HUES6 (cell line): ENCODE measurements around the gene INPP4A.
"Not testable (repeated sequence)": the region's sequence is repeated elsewhere in the genome, so short reads cannot be mapped to it uniquely, and the experiment has no call there.

ENCODE experiments used
- H3K27ac ChIP-seq: 2 replicates; pipeline ENCODE4 v1.7.0; 2013; ENCODE audit warnings: low read depth, mild to moderate bottlenecking, low read length, inconsistent platforms
- H3K27me3 ChIP-seq: 2 replicates; pipeline ENCODE4 v1.6.1; 2013; ENCODE audit warnings: low read length; ENCODE audit not compliant: control insufficient read depth, insufficient read depth
- H3K36me3 ChIP-seq: 2 replicates; pipeline ENCODE4 v1.6.1; 2013; ENCODE audit warnings: low read length; ENCODE audit not compliant: control insufficient read depth, insufficient read depth
- H3K4me1 ChIP-seq: 2 replicates; pipeline ENCODE4 v1.6.1; 2013; ENCODE audit warnings: low read length; ENCODE audit not compliant: control insufficient read depth, insufficient read depth
- H3K4me3 ChIP-seq: 2 replicates; pipeline ENCODE4 v1.5.1; 2013; ENCODE audit warnings: low read depth, low read length
- H3K9ac ChIP-seq: one replicate; pipeline ENCODE4 v1.6.1; 2013; ENCODE audit warnings: mild to moderate bottlenecking, low read length
- H3K9me3 ChIP-seq: 2 replicates; pipeline ENCODE4 v1.6.1; 2013; ENCODE audit warnings: low read depth, low read length; ENCODE audit not compliant: control insufficient read depth, insufficient read depth

Gene INPP4A

GRCh38 chr2:98444436-98445176 is at the start of gene INPP4A:
TSS of gene INPP4A (plus strand) at chr2:98444858. CDS start at chr2:98520049, 75,191 bp downstream.
- Histone ChIP-seq H3K27me3 (no peaks in the 10 kb centered on the region), H3K4me1 (peaks cover 30% of the 10 kb centered on the region), H3K9me3 (0 out of 2 replicates have a peak, but pooled peaks cover 3% of the 10 kb centered on the region), H3K36me3 (no peaks in the 10 kb centered on the region), H3K4me3 (peak within 1 kb of the TSS; percentile 73), H3K9ac (peak within 1 kb of the TSS; percentile 85), H3K27ac (no peak within 1 kb of the TSS; the same call in 1 of the 2 replicates)

DNA sequence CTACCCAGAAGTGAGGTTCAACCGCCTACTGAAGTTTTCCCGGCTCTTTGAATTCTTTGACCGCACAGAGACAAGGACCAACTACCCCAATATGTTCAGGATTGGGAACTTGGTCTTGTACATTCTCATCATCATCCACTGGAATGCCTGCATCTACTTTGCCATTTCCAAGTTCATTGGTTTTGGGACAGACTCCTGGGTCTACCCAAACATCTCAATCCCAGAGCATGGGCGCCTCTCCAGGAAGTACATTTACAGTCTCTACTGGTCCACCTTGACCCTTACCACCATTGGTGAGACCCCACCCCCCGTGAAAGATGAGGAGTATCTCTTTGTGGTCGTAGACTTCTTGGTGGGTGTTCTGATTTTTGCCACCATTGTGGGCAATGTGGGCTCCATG is 48.7 kb upstream of the INPP4A start:
- no peak overlapping the region for H3K27ac ChIP-seq
- peaks cover 5% of the 10 kb centered on the region; the same call in 1 of the 2 replicates for H3K4me1 ChIP-seq
- no peaks in the 10 kb centered on the region for H3K9me3 ChIP-seq
- H3K9ac ChIP-seq, result no peak overlapping the region
- H3K36me3 ChIP-seq, result no peaks in the 10 kb centered on the region
- 0 out of 2 replicates have a peak, but pooled peaks cover 3% of the 10 kb centered on the region for H3K27me3 ChIP-seq
- no peak overlapping the region for H3K4me3 ChIP-seq

GRCh38 chr2:98396745-98397355 is 47.8 kb upstream of the INPP4A start:
- H3K4me3 ChIP-seq, result no peak overlapping the region
- H3K36me3 ChIP-seq, result no peaks in the 10 kb centered on the region
- no peak overlapping the region for H3K9ac ChIP-seq
- peaks cover 5% of the 10 kb centered on the region; the same call in 1 of the 2 replicates for H3K4me1 ChIP-seq
- H3K27ac ChIP-seq, result no peak overlapping the region
- H3K27me3 ChIP-seq, result 0 out of 2 replicates have a peak, but pooled peaks cover 3% of the 10 kb centered on the region
- H3K9me3 ChIP-seq, result no peaks in the 10 kb centered on the region

GRCh38 chr2:98399140-98399539 is 45.5 kb upstream of the INPP4A start:
- Histone ChIP-seq H3K4me1 (peaks cover 5% of the 10 kb centered on the region; the same call in 1 of the 2 replicates), H3K36me3 (no peaks in the 10 kb centered on the region), H3K27ac (no peak overlapping the region), H3K27me3 (0 out of 2 replicates have a peak, but pooled peaks cover 3% of the 10 kb centered on the region), H3K9ac (no peak overlapping the region), H3K9me3 (no peaks in the 10 kb centered on the region), H3K4me3 (no peak overlapping the region)

DNA sequence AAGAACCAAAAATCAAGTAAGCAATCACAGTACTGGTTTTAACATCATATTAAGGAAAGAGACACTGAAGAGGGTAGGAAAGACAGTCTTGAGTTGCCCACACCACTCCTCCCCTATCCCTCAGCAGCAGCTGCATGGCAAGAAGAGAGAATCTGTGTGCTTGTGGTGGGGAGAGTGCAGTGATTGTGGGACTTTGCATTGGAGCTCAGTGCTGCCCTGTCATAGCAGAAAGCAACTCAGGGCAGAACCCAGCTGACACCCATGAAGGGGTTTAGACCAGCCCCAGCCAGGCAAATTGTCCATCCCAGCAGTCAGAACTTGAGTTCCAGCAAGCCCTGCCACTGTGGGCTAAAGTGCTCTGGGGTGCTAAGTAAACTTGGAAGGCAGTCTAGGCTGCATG is 40.8 kb upstream of the INPP4A start:
- H3K4me1 ChIP-seq, result peaks cover 3% of the 10 kb centered on the region; the same call in 1 of the 2 replicates
- H3K4me3 ChIP-seq, result no peak overlapping the region
- no peak overlapping the region for H3K9ac ChIP-seq
- no peaks in the 10 kb centered on the region for H3K36me3 ChIP-seq
- no peaks in the 10 kb centered on the region for H3K9me3 ChIP-seq
- H3K27me3 ChIP-seq, result 0 out of 2 replicates have a peak, but pooled peaks cover 3% of the 10 kb centered on the region
- H3K27ac ChIP-seq, result no peak overlapping the region

GRCh38 chr2:98404556-98405250 is 40.0 kb upstream of the INPP4A start:
- 0 out of 2 replicates have a peak, but pooled peaks cover 3% of the 10 kb centered on the region for H3K27me3 ChIP-seq
- no peaks in the 10 kb centered on the region for H3K9me3 ChIP-seq
- no peak overlapping the region for H3K27ac ChIP-seq
- H3K4me1 ChIP-seq, result peaks cover 3% of the 10 kb centered on the region; the same call in 1 of the 2 replicates
- no peak overlapping the region for H3K4me3 ChIP-seq
- no peaks in the 10 kb centered on the region for H3K36me3 ChIP-seq
- H3K9ac ChIP-seq, result no peak overlapping the region

DNA sequence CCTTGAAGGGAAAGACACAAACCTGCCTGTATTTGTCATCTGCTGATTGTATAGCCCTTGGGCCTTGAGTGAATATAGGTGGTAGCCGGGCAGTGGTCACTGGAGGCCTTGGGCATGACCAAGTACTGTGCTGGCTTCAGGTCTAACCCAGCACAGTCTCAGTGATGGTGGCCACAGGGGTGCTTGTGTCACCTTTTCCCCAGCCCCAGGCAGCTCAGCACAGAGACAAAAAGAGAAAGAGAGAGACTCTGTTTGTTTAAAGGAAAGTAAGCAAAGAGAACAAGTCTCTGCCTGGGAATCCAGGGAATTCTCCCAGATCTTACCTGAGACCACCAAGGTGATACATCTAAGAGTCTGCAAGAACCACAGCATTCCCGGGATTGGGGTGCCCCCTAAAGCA is 39.4 kb upstream of the INPP4A start:
- H3K4me1 ChIP-seq, result peaks cover 3% of the 10 kb centered on the region; the same call in 1 of the 2 replicates
- 0 out of 2 replicates have a peak, but pooled peaks cover 3% of the 10 kb centered on the region for H3K27me3 ChIP-seq
- no peaks in the 10 kb centered on the region for H3K36me3 ChIP-seq
- H3K4me3 ChIP-seq, result no peak overlapping the region
- no peak overlapping the region for H3K27ac ChIP-seq
- no peaks in the 10 kb centered on the region for H3K9me3 ChIP-seq
- no peak overlapping the region for H3K9ac ChIP-seq

DNA sequence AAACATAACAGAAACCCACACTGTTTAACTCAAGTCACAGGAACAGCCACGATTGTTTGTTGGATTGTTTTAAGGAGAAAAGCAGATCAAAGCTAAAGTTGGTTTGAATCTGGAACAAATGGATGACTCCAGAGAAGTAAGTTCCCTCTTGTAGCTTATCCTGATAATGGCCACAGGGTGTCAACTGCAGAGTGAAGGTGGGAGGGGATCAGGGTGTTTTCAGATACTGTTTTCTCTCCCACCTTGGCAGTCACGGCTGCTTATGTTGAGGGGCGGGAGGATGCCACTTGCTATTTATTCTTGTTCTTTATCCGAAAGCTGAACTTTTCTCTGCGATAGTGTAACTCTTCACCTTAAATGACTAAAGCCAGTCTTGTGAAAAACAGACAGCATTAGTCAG is 36.5 kb upstream of the INPP4A start:
- Histone ChIP-seq H3K27me3 (no peaks in the 10 kb centered on the region), H3K36me3 (no peaks in the 10 kb centered on the region), H3K4me1 (peaks cover 3% of the 10 kb centered on the region; the same call in 1 of the 2 replicates), H3K9ac (no peak overlapping the region), H3K27ac (no peak overlapping the region), H3K4me3 (no peak overlapping the region), H3K9me3 (no peaks in the 10 kb centered on the region)

- Histone ChIP-seq H3K27ac (no peak overlapping the region), H3K27me3 (no peaks in the 10 kb centered on the region), H3K36me3 (no peaks in the 10 kb centered on the region), H3K9me3 (peaks cover 16% of the 10 kb centered on the region), H3K4me3 (no peak overlapping the region), H3K9ac (no peak overlapping the region), H3K4me1 (peaks cover 3% of the 10 kb centered on the region; the same call in 1 of the 2 replicates)
Observed at GRCh38 chr2:98412751-98413458, 31.8 kb upstream of the INPP4A start.

- H3K36me3 ChIP-seq, H3K4me1 ChIP-seq, H3K27me3 ChIP-seq, H3K27ac ChIP-seq, H3K9ac ChIP-seq, H3K4me3 ChIP-seq: not testable (repeated sequence)
- H3K9me3 ChIP-seq, result peaks cover 16% of the 10 kb centered on the region
Observed at GRCh38 chr2:98414246-98414645, 30.4 kb upstream of the INPP4A start.
